Body of pancreas (tissue), 4 donors: ENCODE data around the gene RBM33.

Experiments
- CTCF ChIP-seq, 7 experiments: fragments of 450-650 bp in 4 of 7; fragments of 200-600 bp in 3 of 7; sonication (generic) in 3 of 7; IDR thresholded peaks; one replicate each; pipeline ENCODE4 v1.5.1; 2016 to 2019; ENCODE audit warnings: antibody characterized with exemption in 7 of 7
- POLR2A ChIP-seq, 3 donors: fragments of 450-650 bp; IDR thresholded peaks; one replicate each; pipeline ENCODE4 v1.6.1; 2016; ENCODE audit warnings: antibody characterized with exemption in 3 of 3, mild to moderate bottlenecking in 2 of 3

- TF ChIP-seq CTCF (IDR thresholded peaks at IDR 0.05) (no peak), POLR2A (IDR thresholded peaks at IDR 0.05) (no peak)
Measured at GRCh38 chr7:155809332-155809946, 165.0 kb downstream of the RBM33 start.
